Fibroblast of mammary gland (primary cell): Measurements from ENCODE around the gene ZNF213.
A peak's percentile ranks its signal among the peaks of the same experiment; 100 is the strongest.

Experiments
- DNase-seq: peaks from one replicate; pipeline ENCODE4 v3.0.0-alpha.2; 2010; ENCODE audit warnings: low read depth
- H3K4me3 ChIP-seq: 2 replicates; pipeline ENCODE4 v1.5.1; 2011; ENCODE audit warnings: low read depth, mild to moderate bottlenecking, low read length, moderate library complexity; ENCODE audit not compliant: control insufficient read depth
- TF ChIP-seq, protein P1 (sequence below): conservative IDR thresholded peaks from 2 replicates; pipeline ENCODE4 v1.5.1; 2011; ENCODE audit warnings: low read depth, low read length, inconsistent platforms; ENCODE audit not compliant: control insufficient read depth, insufficient read depth

The ZNF213 gene

GRCh38 chr16:3149193-3149530 lies 14.3 kb downstream of the ZNF213 start:
- no peak overlapping the region for H3K4me3 ChIP-seq
- no peak for DNase-seq
- TF ChIP-seq, protein P1, sequence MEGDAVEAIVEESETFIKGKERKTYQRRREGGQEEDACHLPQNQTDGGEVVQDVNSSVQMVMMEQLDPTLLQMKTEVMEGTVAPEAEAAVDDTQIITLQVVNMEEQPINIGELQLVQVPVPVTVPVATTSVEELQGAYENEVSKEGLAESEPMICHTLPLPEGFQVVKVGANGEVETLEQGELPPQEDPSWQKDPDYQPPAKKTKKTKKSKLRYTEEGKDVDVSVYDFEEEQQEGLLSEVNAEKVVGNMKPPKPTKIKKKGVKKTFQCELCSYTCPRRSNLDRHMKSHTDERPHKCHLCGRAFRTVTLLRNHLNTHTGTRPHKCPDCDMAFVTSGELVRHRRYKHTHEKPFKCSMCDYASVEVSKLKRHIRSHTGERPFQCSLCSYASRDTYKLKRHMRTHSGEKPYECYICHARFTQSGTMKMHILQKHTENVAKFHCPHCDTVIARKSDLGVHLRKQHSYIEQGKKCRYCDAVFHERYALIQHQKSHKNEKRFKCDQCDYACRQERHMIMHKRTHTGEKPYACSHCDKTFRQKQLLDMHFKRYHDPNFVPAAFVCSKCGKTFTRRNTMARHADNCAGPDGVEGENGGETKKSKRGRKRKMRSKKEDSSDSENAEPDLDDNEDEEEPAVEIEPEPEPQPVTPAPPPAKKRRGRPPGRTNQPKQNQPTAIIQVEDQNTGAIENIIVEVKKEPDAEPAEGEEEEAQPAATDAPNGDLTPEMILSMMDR = no peak

GRCh38 chr16:3149630-3150345 lies 15.0 kb downstream of the ZNF213 start:
- peak overlapping the region; percentile 80 for H3K4me3 ChIP-seq
- TF ChIP-seq, protein P1 = no peak
- peak; percentile 53 for DNase-seq

- peak; percentile 93 for DNase-seq
- H3K4me3 ChIP-seq = peak overlapping the region; percentile 80
- TF ChIP-seq, protein P1 = no peak
These were observed 15.8 kb downstream of the ZNF213 start for GRCh38 chr16:3150346-3151218.

DNA sequence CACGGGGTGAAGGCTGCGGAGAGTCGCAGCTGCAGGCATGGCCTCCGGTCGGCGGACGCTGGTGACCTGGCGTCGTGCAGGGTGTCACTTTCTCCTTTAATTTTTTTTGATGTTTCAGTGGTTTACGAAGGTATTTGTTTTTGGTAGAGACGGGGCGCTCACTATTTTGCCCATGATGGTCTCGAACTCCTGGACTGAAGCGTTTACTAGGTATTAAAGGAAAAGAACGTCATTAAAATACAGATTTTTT lies 17.1 kb downstream of the ZNF213 start:
- peak overlapping the region; percentile 51 for H3K4me3 ChIP-seq
- no peak for DNase-seq
- TF ChIP-seq, protein P1 = no peak

DNA sequence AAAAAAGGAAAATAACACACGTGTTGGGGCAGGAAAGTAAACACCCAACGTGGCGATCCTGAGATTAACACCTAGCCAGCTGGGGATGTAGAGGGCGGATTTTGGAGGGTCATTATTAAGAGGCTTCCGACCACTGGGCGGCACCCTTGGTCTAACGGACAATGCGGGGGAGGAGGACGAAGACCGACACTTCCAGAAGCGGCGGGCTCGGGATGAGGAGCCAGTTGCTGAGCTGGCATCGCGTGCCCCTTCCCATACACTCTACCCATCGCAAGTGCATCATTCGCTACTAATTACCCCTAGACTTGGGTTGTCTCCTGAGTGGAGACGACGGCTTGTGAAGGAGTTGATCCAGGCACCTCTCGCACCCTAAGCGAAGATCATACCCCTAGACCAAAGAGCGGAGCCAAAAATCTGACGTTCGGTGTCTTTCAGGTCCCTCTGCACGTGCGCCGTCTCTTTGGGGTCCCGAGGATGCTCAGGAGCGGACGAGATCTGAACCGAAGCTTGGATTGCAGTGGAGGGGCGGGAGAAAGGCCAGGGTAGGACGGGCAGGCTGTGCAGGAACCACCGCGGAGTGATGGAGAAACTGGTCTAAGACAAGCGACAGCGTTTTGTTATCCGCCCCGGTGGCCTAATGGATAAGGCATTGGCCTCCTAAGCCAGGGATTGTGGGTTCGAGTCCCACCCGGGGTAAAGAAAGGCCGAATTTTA lies 17.6 kb downstream of the ZNF213 start:
- peak; percentile 91 for DNase-seq
- H3K4me3 ChIP-seq = peak overlapping the region; percentile 51
- TF ChIP-seq, protein P1 = peak; percentile 36

- H3K4me3 ChIP-seq = no peak overlapping the region
- TF ChIP-seq, protein P1 = no peak
- DNase-seq = no peak
These were observed 18.2 kb downstream of the ZNF213 start for GRCh38 chr16:3152991-3153368.
